Stimulated activated naive CD4-positive, alpha-beta T cell treated with Interleukin-2 at 50 U/mL for 16 hours (primary cell): ENCODE measurements around the gene SHROOM1.

Source experiments
- DNase-seq: peaks from one replicate; lab custom pipeline; 2025; lab: John Stamatoyannopoulos, UW

SHROOM1 gene

GRCh38 chr5:132825033-132825833, 5.2 kb downstream of the SHROOM1 start:
- no peak for DNase-seq

- no peak for DNase-seq
These were observed 6.0 kb downstream of the SHROOM1 start for GRCh38 chr5:132824426-132824825.

GRCh38 chr5:132823481-132824050, 6.9 kb downstream of the SHROOM1 start:
- no peak for DNase-seq

- no peak for DNase-seq
These were observed 7.6 kb downstream of the SHROOM1 start for GRCh38 chr5:132822650-132823480.

GRCh38 chr5:132821791-132822190, 8.7 kb downstream of the SHROOM1 start:
- DNase-seq, result no peak

GRCh38 chr5:132821350-132821749, 9.1 kb downstream of the SHROOM1 start:
- no peak for DNase-seq

GRCh38 chr5:132820162-132820754, 10.2 kb downstream of the SHROOM1 start:
- DNase-seq, result peak; percentile 82

- DNase-seq, result no peak
These were observed 11.0 kb downstream of the SHROOM1 start for GRCh38 chr5:132819468-132819867.

- no peak for DNase-seq
These were observed 13.4 kb downstream of the SHROOM1 start for GRCh38 chr5:132817011-132817410.

GRCh38 chr5:132816554-132816953, 13.9 kb downstream of the SHROOM1 start:
- DNase-seq, result no peak

GRCh38 chr5:132816083-132816482, 14.4 kb downstream of the SHROOM1 start:
- DNase-seq, result no peak

GRCh38 chr5:132815454-132815853, 15.0 kb downstream of the SHROOM1 start:
- no peak for DNase-seq

GRCh38 chr5:132814503-132815294, 15.7 kb downstream of the SHROOM1 start:
- DNase-seq, result no peak

- DNase-seq, result no peak
These were observed 16.6 kb downstream of the SHROOM1 start for GRCh38 chr5:132813599-132814502.

GRCh38 chr5:132812781-132813598, 17.5 kb downstream of the SHROOM1 start, which contains the start of gene SOWAHA:
SOWAHA (plus strand) TSS chr5:132813302; CDS start chr5:132813622, 320 bp downstream.
- DNase-seq, result no peak

GRCh38 chr5:132812123-132812765, 18.2 kb downstream of the SHROOM1 start:
- DNase-seq, result no peak

- DNase-seq, result no peak
These were observed 19.8 kb downstream of the SHROOM1 start for GRCh38 chr5:132810605-132811004.

GRCh38 chr5:132808866-132809265, 21.6 kb downstream of the SHROOM1 start:
- DNase-seq, result no peak

- DNase-seq, result no peak
These were observed 22.0 kb downstream of the SHROOM1 start for GRCh38 chr5:132808448-132808847.
